ENCODE data around the gene HSF2BP. TPM values are rescaled to one million over a fixed set of nuclear protein-coding genes. Genes with fewer than 3 reads are reported as not detected.
"Not testable (repeated sequence)": the region's sequence is repeated elsewhere in the genome, so short reads cannot be mapped to it uniquely, and the experiment has no call there.

HSF2BP gene
- total RNA-seq, 1 donor from 2014 or later: 0.26 TPM

GRCh38 chr21:43619856-43620255 lies 39.4 kb downstream of the HSF2BP start:
- DNase-seq (ENCODE audit: low spot score): no peak

- DNase-seq (ENCODE audit: low spot score): no peak
Measured at GRCh38 chr21:43619344-43619743, 39.9 kb downstream of the HSF2BP start.

GRCh38 chr21:43618940-43619339 lies 40.3 kb downstream of the HSF2BP start:
- DNase-seq (ENCODE audit: low spot score): no peak

DNA sequence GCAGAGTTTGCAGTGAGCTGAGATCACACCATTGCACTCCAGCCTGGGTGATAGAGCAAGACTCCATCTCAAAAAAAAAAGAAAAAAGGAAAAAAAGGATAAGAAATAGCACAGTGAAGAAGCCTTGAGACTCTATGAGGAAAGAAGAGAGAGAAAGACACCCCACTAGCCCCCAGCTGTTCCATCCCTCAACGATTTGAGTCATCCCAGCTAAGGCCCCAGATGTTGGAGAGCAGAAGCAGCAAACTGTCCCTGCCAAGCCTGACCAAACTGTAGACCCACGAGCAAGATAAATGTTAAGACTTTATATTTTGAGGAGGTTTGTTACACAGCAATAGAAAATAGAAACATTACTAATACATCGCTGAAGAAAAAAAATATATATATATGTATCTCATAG lies 42.4 kb downstream of the HSF2BP start:
- DNase-seq (ENCODE audit: low spot score): not testable (repeated sequence)

GRCh38 chr21:43614839-43615238 lies 44.4 kb downstream of the HSF2BP start:
- DNase-seq (ENCODE audit: low spot score): no peak

- no peak for DNase-seq (ENCODE audit: low spot score)
Measured at GRCh38 chr21:43613755-43614638, 45.3 kb downstream of the HSF2BP start.

- no peak for DNase-seq (ENCODE audit: low spot score)
Measured at GRCh38 chr21:43611598-43612369, 47.5 kb downstream of the HSF2BP start.

DNA sequence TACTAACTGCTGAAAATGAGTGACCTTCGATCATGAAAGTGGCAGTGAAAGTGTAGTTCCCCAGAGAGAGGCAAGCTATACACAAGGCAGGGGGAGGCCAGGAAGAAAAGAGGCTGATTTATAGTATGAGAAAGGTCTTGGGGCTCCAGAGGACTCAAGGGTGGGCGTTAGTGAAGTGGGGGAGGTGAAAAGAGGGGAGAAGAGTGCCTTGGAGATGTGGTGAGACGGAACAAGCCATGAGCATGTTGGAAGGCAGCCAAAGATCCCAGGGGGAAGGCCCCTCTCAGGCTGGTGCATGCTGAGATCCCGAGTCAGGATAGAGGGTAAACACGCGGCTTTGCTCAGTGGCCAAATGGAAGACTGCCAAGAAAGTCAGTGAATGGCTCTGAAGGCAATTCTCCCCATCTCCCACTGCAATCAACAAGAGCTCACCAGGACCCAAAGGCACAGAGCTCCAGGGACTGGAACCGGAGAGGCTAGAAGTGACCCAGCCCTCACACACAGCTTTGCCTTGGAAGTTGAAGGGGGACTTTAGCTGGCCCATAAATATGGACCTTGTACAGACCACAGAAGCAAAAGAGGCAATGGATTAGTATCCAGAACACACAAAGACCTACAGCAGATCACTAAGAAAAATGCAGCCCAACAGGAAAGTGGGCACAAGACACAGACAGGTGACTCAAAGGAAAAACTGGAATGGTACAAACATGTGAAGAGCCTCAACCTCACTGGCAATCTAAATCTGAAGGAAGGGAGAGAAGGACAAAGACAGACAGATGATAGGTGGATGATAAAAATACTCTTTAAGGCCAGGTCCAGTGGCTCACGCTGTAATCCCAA lies 49.6 kb downstream of the HSF2BP start:
- DNase-seq (ENCODE audit: low spot score): no peak

DNA sequence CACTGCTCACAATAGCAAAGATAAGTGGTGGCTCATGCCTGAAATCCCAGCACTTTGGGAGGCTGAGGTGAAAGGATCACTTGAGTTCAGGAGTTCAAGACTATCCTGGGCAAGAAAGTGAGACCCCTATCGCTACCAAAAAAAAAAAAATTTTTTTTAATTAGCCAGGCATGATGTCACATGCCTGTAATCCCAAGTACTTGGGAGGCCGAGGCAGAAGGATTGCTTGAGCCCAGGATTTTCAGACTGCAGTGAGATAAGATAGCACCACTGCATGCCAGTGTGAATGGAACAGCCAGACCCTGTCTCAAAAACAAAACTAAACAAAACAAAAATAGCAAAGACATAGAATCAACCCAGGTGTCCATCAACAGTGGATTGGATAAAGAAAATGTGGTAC lies 50.6 kb downstream of the HSF2BP start:
- DNase-seq (ENCODE audit: low spot score): no peak

- DNase-seq (ENCODE audit: low spot score): no peak
Measured at GRCh38 chr21:43608225-43608624, 51.1 kb downstream of the HSF2BP start.

DNA sequence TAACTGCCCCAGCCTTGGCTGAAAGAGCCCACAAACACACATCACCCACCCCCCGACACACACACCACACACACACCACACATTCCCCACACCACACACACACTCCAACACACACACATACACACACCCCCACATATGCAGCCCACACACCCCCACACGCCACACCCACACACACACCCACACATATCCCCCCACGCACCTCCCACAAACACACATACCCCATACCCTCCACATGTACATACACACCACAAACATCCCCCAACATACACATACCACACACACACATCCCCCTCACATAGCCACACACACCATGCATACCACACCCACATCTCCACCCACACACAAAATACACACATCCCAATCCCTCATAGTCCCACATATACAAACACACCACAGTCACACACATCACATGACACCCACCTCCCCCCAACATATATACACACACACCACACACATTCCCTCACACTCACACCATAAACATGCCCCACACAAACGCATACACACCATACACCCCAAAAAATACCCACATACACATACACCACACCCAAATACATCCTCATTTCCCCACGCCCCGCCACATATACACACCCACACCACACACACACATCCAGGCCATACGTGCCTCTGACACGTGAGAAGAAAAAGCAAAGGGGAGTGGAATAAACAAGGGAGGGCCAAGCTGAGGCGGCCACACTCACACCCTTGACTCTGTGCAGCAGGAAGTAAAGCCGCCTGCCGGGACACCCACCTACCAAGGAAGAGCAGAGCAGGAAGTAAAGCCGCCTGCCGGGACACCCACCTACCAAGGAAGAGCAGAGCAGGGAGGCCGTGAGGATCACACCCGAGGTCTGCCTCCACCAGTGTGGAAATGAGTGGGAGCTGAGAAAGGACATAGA lies 53.7 kb downstream of the HSF2BP start:
- no peak for DNase-seq (ENCODE audit: low spot score)

GRCh38 chr21:43604505-43605204 lies 54.6 kb downstream of the HSF2BP start:
- no peak for DNase-seq (ENCODE audit: low spot score)

- DNase-seq (ENCODE audit: low spot score): no peak
Measured at GRCh38 chr21:43603641-43604504, 55.4 kb downstream of the HSF2BP start.

GRCh38 chr21:43603233-43603626 lies 56.1 kb downstream of the HSF2BP start:
- DNase-seq (ENCODE audit: low spot score): no peak

GRCh38 chr21:43602266-43603232 lies 56.7 kb downstream of the HSF2BP start:
- no peak for DNase-seq (ENCODE audit: low spot score)

DNA sequence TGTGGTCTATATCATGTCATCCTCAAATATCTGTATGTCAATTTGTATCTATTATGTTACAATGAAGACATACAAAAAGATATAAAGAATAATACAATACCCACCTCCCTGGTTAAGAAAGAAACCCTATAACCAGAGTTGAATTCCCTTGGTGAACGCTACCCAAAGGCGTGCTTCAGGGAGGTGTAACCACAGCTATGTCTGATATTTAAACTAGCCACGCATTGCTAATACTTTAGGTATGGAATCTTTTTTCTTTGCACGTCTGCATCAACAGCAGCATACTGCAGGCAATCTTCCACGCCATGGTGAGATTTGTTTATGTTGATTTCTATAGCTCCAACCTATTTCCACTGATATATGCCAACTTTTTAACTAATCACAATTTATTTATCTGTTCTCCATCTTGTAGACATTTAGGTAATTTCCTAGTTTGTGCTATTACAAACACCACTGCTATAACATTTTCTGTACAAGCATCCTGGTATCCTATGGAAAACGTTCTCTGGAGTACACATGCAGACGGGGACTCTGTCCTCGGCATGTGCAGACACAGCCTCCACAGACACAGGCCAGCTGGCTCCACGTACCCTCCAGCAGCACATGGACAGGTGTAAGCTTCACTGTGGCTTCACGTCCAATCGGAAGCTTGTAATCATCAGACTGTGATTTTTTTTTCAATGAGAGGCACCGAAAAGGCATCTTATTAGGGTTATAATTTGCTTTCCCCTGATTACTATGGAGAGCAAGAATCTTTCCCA lies 58.5 kb downstream of the HSF2BP start:
- DNase-seq (ENCODE audit: low spot score): no peak

DNA sequence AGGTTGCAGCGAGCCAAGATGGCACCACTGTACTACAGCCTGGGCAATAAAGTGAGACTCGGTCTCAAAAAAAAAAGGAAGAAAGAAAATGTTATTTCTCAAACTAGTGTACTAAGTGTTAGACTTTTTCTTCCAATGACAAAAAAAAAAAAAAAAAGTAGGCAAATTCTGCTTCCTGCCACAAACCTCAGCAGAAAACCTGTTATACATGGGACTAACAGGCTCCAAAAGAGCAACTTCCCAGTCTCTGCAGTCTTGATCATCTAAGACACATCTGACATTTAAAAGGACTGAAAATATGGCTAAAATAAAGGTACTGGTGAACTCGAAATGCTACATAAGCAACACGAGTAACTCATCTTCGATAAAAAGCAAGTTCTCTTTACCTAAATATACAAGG lies 59.6 kb downstream of the HSF2BP start:
- no peak for DNase-seq (ENCODE audit: low spot score)
